Measurements from ENCODE around the gene NKX6-2.
"Not testable (repeated sequence)": the region's sequence is repeated elsewhere in the genome, so short reads cannot be mapped to it uniquely, and the experiment has no call there.

NKX6-2 gene

GRCh38 chr10:132774902-132775863 is 10.8 kb downstream of the NKX6-2 start:
- peaks cover 0 to 78% of the 10 kb centered on the region in 2 donors for H3K36me3 ChIP-seq (ENCODE audit: control insufficient read depth in 1 of 2, insufficient read depth in 2 of 2, low read length in 2 of 2)
- no peaks in the 10 kb centered on the region for H3K27me3 ChIP-seq (ENCODE audit: low read depth, low read length)
- H3K9me3 ChIP-seq (ENCODE audit: control insufficient read depth in 1 of 2, low read length in 2 of 2), result no peaks in the 10 kb centered on the region
- H3K27ac ChIP-seq (ENCODE audit: low read length), result no peak overlapping the region
- no peak overlapping the region for H3K4me3 ChIP-seq (ENCODE audit: low read depth in 1 of 2, low read length in 2 of 2)
- no peaks in the 10 kb centered on the region for H3K4me1 ChIP-seq (ENCODE audit: control insufficient read depth in 1 of 2, insufficient read depth in 2 of 2, low read length in 2 of 2)

DNA sequence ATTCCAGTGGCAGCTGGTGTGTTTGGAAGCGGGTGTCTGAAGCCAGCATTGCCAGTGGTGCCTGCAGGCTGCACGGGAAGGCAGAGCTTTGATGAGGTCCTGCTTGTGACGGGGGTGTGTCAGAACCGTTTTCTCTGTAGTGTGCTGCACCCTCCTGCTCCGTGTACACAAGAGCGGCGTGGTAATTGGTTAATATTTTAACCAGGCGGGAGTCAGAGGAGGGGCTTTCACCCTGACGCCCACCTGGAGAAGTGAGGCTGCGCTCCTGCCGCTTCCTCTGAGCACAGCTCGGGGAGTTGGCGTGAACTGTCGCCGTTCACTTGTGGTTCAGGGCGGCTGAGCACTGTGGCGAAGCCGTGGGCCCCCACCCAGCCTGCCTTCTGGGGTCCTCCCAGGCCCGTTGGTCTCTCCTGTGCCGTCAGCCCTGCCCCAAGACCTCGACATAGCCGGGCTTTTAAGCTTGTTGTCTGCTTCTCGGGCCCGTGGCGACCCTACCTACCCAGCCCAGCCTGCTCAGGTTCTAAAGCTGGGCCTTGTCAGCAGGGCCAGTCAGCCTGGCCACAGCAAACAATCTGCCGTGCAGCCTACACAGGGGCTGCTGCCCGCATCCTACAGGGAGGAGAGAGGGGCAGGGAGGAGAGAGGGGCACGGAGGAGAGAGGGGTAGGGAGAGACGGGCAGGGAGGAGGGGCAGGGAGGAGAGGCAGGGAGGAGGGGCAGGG is 11.6 kb downstream of the NKX6-2 start:
- H3K27ac ChIP-seq (ENCODE audit: low read length), result no peak overlapping the region
- no peaks in the 10 kb centered on the region for H3K27me3 ChIP-seq (ENCODE audit: low read depth, low read length)
- H3K36me3 ChIP-seq (ENCODE audit: control insufficient read depth in 1 of 2, insufficient read depth in 2 of 2, low read length in 2 of 2), result peaks cover 0 to 76% of the 10 kb centered on the region in 2 donors

GRCh38 chr10:132772816-132773215 is 13.1 kb downstream of the NKX6-2 start:
- H3K27ac ChIP-seq (ENCODE audit: low read length); H3K4me3 ChIP-seq (ENCODE audit: low read depth in 1 of 2, low read length in 2 of 2); H3K27me3 ChIP-seq (ENCODE audit: low read depth, low read length); H3K9me3 ChIP-seq (ENCODE audit: control insufficient read depth in 1 of 2, low read length in 2 of 2); H3K4me1 ChIP-seq (ENCODE audit: control insufficient read depth in 1 of 2, insufficient read depth in 2 of 2, low read length in 2 of 2): not testable (repeated sequence)
- H3K36me3 ChIP-seq (ENCODE audit: control insufficient read depth in 1 of 2, insufficient read depth in 2 of 2, low read length in 2 of 2), result peaks cover 0 to 77% of the 10 kb centered on the region in 2 donors

More for the DNA sequence above, 11.6 kb downstream of the NKX6-2 start:
- no peak overlapping the region for H3K4me3 ChIP-seq (ENCODE audit: low read depth in 1 of 2, low read length in 2 of 2)
- H3K4me1 ChIP-seq (ENCODE audit: control insufficient read depth in 1 of 2, insufficient read depth in 2 of 2, low read length in 2 of 2), result no peaks in the 10 kb centered on the region
- H3K9me3 ChIP-seq (ENCODE audit: control insufficient read depth in 1 of 2, low read length in 2 of 2), result no peaks in the 10 kb centered on the region

DNA sequence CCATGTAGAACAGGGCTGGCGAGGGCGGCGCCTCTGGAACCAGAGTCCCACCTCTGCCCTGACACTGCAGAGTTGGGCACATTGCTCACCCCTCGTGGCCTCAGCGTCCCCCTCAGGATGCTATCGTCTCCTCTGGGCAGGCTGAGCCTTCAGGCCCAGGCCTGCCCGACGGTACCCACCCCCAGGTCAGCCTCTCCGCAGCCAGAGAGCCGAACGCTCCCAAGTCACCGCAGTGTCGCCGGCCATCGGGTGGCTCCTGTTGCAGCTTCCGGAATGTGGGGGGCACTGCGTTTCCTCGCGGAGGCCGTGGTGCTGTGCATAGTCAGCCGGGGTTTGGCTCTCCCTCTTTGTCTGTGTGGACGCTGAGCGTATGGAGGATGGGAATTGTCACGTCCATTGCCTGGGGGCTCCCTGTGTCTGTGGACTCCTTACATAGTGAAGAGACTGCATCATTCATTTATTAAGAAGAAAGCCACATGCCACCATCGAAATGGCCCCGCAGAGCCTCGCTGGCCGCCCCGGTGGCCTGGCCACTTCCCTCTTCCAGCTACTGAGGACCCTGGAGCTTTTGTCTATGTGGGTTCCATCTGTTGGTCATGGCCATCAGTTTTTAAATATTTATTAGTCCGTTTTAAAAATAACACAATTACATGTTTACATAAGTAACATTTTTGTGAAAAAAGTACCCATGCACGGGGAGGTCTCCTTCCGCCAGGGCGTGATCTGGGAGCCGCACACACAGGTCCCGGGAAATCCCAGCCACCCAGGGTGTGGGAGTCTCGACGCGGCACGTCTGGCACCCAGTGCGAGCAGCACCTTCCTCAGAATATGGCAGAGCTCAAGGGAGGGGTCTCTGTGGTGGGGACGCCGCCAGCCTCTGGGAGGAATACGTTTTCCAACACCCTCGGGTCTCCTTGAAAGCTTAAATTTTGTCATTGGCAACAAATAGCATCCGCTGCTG is 15.6 kb downstream of the NKX6-2 start:
- Histone ChIP-seq H3K27me3 (ENCODE audit: low read depth, low read length) (no peaks in the 10 kb centered on the region), H3K36me3 (ENCODE audit: control insufficient read depth in 1 of 2, insufficient read depth in 2 of 2, low read length in 2 of 2) (peaks cover 0 to 63% of the 10 kb centered on the region in 2 donors), H3K4me3 (ENCODE audit: low read depth in 1 of 2, low read length in 2 of 2) (no peak overlapping the region), H3K27ac (ENCODE audit: low read length) (no peak overlapping the region), H3K9me3 (ENCODE audit: control insufficient read depth in 1 of 2, low read length in 2 of 2) (no peaks in the 10 kb centered on the region), H3K4me1 (ENCODE audit: control insufficient read depth in 1 of 2, insufficient read depth in 2 of 2, low read length in 2 of 2) (no peaks in the 10 kb centered on the region)

- Histone ChIP-seq H3K4me3 (ENCODE audit: low read depth in 1 of 2, low read length in 2 of 2) (no peak overlapping the region), H3K27ac (ENCODE audit: low read length) (no peak overlapping the region), H3K4me1 (ENCODE audit: control insufficient read depth in 1 of 2, insufficient read depth in 2 of 2, low read length in 2 of 2) (no peaks in the 10 kb centered on the region), H3K27me3 (ENCODE audit: low read depth, low read length) (no peaks in the 10 kb centered on the region), H3K9me3 (ENCODE audit: control insufficient read depth in 1 of 2, low read length in 2 of 2) (no peaks in the 10 kb centered on the region), H3K36me3 (ENCODE audit: control insufficient read depth in 1 of 2, insufficient read depth in 2 of 2, low read length in 2 of 2) (peaks cover 0 to 52% of the 10 kb centered on the region in 2 donors)
These were observed 17.4 kb downstream of the NKX6-2 start for GRCh38 chr10:132768346-132769248.

- H3K27ac ChIP-seq (ENCODE audit: low read length), result no peak overlapping the region
- H3K27me3 ChIP-seq (ENCODE audit: low read depth, low read length), result no peaks in the 10 kb centered on the region
- no peaks in the 10 kb centered on the region for H3K9me3 ChIP-seq (ENCODE audit: control insufficient read depth in 1 of 2, low read length in 2 of 2)
- no peak overlapping the region for H3K4me3 ChIP-seq (ENCODE audit: low read depth in 1 of 2, low read length in 2 of 2)
- no peaks in the 10 kb centered on the region for H3K4me1 ChIP-seq (ENCODE audit: control insufficient read depth in 1 of 2, insufficient read depth in 2 of 2, low read length in 2 of 2)
- H3K36me3 ChIP-seq (ENCODE audit: control insufficient read depth in 1 of 2, insufficient read depth in 2 of 2, low read length in 2 of 2), result peaks cover 0 to 53% of the 10 kb centered on the region in 2 donors
These were observed 19.7 kb downstream of the NKX6-2 start for GRCh38 chr10:132766291-132766690.

GRCh38 chr10:132765435-132765834 is 20.5 kb downstream of the NKX6-2 start:
- Histone ChIP-seq H3K4me1 (ENCODE audit: control insufficient read depth in 1 of 2, insufficient read depth in 2 of 2, low read length in 2 of 2) (no peaks in the 10 kb centered on the region), H3K36me3 (ENCODE audit: control insufficient read depth in 1 of 2, insufficient read depth in 2 of 2, low read length in 2 of 2) (peaks cover 0 to 52% of the 10 kb centered on the region in 2 donors), H3K4me3 (ENCODE audit: low read depth in 1 of 2, low read length in 2 of 2) (no peak overlapping the region), H3K27ac (ENCODE audit: low read length) (no peak overlapping the region), H3K9me3 (ENCODE audit: control insufficient read depth in 1 of 2, low read length in 2 of 2) (no peaks in the 10 kb centered on the region), H3K27me3 (ENCODE audit: low read depth, low read length) (no peaks in the 10 kb centered on the region)

GRCh38 chr10:132764108-132764507 is 21.8 kb downstream of the NKX6-2 start:
- Histone ChIP-seq H3K27me3 (ENCODE audit: low read depth, low read length) (no peaks in the 10 kb centered on the region), H3K9me3 (ENCODE audit: control insufficient read depth in 1 of 2, low read length in 2 of 2) (no peaks in the 10 kb centered on the region), H3K36me3 (ENCODE audit: control insufficient read depth in 1 of 2, insufficient read depth in 2 of 2, low read length in 2 of 2) (peaks cover 0 to 53% of the 10 kb centered on the region in 2 donors), H3K4me3 (ENCODE audit: low read depth in 1 of 2, low read length in 2 of 2) (no peak overlapping the region), H3K4me1 (ENCODE audit: control insufficient read depth in 1 of 2, insufficient read depth in 2 of 2, low read length in 2 of 2) (no peaks in the 10 kb centered on the region), H3K27ac (ENCODE audit: low read length) (no peak overlapping the region)

GRCh38 chr10:132763545-132763944 is 22.4 kb downstream of the NKX6-2 start:
- Histone ChIP-seq H3K9me3 (ENCODE audit: control insufficient read depth in 1 of 2, low read length in 2 of 2) (no peaks in the 10 kb centered on the region), H3K4me1 (ENCODE audit: control insufficient read depth in 1 of 2, insufficient read depth in 2 of 2, low read length in 2 of 2) (no peaks in the 10 kb centered on the region), H3K27ac (ENCODE audit: low read length) (no peak overlapping the region), H3K4me3 (ENCODE audit: low read depth in 1 of 2, low read length in 2 of 2) (no peak overlapping the region), H3K36me3 (ENCODE audit: control insufficient read depth in 1 of 2, insufficient read depth in 2 of 2, low read length in 2 of 2) (peaks cover 0 to 53% of the 10 kb centered on the region in 2 donors), H3K27me3 (ENCODE audit: low read depth, low read length) (no peaks in the 10 kb centered on the region)

- Histone ChIP-seq H3K27me3 (ENCODE audit: low read depth, low read length) (no peaks in the 10 kb centered on the region), H3K27ac (ENCODE audit: low read length) (no peak overlapping the region), H3K36me3 (ENCODE audit: control insufficient read depth in 1 of 2, insufficient read depth in 2 of 2, low read length in 2 of 2) (peaks cover 0 to 52% of the 10 kb centered on the region in 2 donors), H3K9me3 (ENCODE audit: control insufficient read depth in 1 of 2, low read length in 2 of 2) (no peaks in the 10 kb centered on the region), H3K4me3 (ENCODE audit: low read depth in 1 of 2, low read length in 2 of 2) (no peak overlapping the region), H3K4me1 (ENCODE audit: control insufficient read depth in 1 of 2, insufficient read depth in 2 of 2, low read length in 2 of 2) (no peaks in the 10 kb centered on the region)
These were observed 23.7 kb downstream of the NKX6-2 start for GRCh38 chr10:132762267-132762666.

All from muscle layer of duodenum (tissue), 2 donors.